HepG2 (cell line): ENCODE results near the gene DGCR2. TPM values are rescaled to one million over a fixed set of nuclear protein-coding genes. Genes with fewer than 3 reads are reported as not detected.

Experiments
- HNRNPUL1 ChIP-seq: fragments of 200-400 bp; formaldehyde crosslinking; IDR thresholded peaks from 2 replicates; pipeline ENCODE4 v1.6.1; 2017; ENCODE audit warnings: low read depth, mild to moderate bottlenecking, low read length, moderate library complexity
- KDM2A ChIP-seq: sonication (generic); formaldehyde crosslinking; IDR thresholded peaks from 2 replicates; pipeline ENCODE4 v1.4.0; 2020; ENCODE audit warnings: low read depth, missing genetic modification reagents, borderline replicate concordance
- ZNF138 ChIP-seq: sonication (generic); formaldehyde crosslinking; IDR thresholded peaks from 2 replicates; pipeline ENCODE4 v1.5.0; 2020; ENCODE audit warnings: mild to moderate bottlenecking, low read depth, missing genetic modification reagents
- ZNF350 ChIP-seq: sonication (generic); formaldehyde crosslinking; IDR thresholded peaks from 2 replicates; pipeline ENCODE4 v1.4.0; 2020; ENCODE audit warnings: mild to moderate bottlenecking, low read depth, missing genetic modification reagents, borderline replicate concordance
- ZNF567 ChIP-seq: sonication (generic); formaldehyde crosslinking; IDR thresholded peaks from 2 replicates; pipeline ENCODE4 v1.8.1; 2023; ENCODE audit warnings: mild to moderate bottlenecking, missing genetic modification reagents, borderline replicate concordance
- ZNF839 ChIP-seq: sonication (generic); formaldehyde crosslinking; IDR thresholded peaks from 2 replicates; pipeline ENCODE4 v1.4.0; 2020; ENCODE audit warnings: missing genetic modification reagents, mild to moderate bottlenecking, borderline replicate concordance
- polyA plus RNA-seq, 8 experiments: library from polyadenylated mRNA; depleted of rRNA in 3 of 8; stranded (reverse) in 7 of 8; unstranded in 1 of 8; fragments of >200 nt; fragmentation: Illumina TruSeq in 4 of 8; extraction: Trizol in 4 of 8; gene quantifications; 2 replicates each; pipeline versions ENCODE4 v1.2.1 to v1.2.3, GENCODE V29; 2011 to 2016; ENCODE audit warnings: low read depth in 4 of 8, missing spikeins in 1 of 8, mixed read lengths in 1 of 8; ENCODE audit not compliant: insufficient read depth in 1 of 8
- total RNA-seq, 5 experiments: library from RNA; depleted of rRNA; stranded (reverse); fragments of >200 nt; fragmentation: Illumina TruSeq; extraction: Trizol; gene quantifications; 2 replicates each; pipeline ENCODE4 v1.2.3, GENCODE V29; 2016; ENCODE audit warnings: low read depth in 1 of 5
- TF ChIP-seq, protein P1 (sequence below): sonication (generic); formaldehyde crosslinking; IDR thresholded peaks from 2 replicates; pipeline ENCODE4 v1.4.0; 2020; ENCODE audit warnings: missing genetic modification reagents, mild to moderate bottlenecking, borderline replicate concordance
- TF ChIP-seq, protein P2 (sequence below): sonication (generic); formaldehyde crosslinking; IDR thresholded peaks from 2 replicates; pipeline ENCODE4 v1.8.1; 2023; ENCODE audit warnings: missing genetic modification reagents, mild to moderate bottlenecking, borderline replicate concordance
- TF ChIP-seq, protein P3 (sequence below): sonication (generic); formaldehyde crosslinking; IDR thresholded peaks from 2 replicates; pipeline ENCODE4 v1.9.0; 2021; ENCODE audit warnings: missing genetic modification reagents, borderline replicate concordance
- TF ChIP-seq, protein P4 (sequence below): sonication (generic); formaldehyde crosslinking; conservative IDR thresholded peaks from 2 replicates; pipeline ENCODE4 v1.4.0; 2020; ENCODE audit warnings: missing genetic modification reagents

DGCR2 gene
- total and polyA plus RNA-seq, 2 of the 13 experiments (the other 11 are each of a cell fraction or from before 2014, with no cell fraction given) = 23.1 to 35.3 TPM

DNA sequence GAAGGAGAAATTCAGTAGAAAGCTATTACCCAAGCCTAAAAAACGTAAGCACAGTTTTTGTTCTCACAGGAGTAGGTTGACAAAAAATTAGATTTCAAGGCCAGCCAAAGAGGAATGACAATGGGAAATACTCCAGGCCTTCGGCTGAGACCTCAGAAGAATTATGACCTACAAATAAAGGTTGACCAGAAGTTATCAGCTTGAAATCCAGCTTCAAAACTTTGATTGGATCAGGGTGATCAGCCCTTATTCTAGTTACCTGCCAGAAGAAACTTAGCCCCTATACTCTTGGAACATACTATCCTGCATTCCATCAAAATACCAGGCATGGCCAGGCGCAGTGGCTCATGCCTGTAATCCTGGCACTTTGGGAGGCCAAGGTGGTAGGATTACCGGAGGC, 117.7 kb downstream of the DGCR2 start (continued):
- TF ChIP-seq, protein P1, sequence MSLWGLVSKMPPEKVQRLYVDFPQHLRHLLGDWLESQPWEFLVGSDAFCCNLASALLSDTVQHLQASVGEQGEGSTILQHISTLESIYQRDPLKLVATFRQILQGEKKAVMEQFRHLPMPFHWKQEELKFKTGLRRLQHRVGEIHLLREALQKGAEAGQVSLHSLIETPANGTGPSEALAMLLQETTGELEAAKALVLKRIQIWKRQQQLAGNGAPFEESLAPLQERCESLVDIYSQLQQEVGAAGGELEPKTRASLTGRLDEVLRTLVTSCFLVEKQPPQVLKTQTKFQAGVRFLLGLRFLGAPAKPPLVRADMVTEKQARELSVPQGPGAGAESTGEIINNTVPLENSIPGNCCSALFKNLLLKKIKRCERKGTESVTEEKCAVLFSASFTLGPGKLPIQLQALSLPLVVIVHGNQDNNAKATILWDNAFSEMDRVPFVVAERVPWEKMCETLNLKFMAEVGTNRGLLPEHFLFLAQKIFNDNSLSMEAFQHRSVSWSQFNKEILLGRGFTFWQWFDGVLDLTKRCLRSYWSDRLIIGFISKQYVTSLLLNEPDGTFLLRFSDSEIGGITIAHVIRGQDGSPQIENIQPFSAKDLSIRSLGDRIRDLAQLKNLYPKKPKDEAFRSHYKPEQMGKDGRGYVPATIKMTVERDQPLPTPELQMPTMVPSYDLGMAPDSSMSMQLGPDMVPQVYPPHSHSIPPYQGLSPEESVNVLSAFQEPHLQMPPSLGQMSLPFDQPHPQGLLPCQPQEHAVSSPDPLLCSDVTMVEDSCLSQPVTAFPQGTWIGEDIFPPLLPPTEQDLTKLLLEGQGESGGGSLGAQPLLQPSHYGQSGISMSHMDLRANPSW (CRISPR knock-in tag) = no peak
- no peak for TF ChIP-seq HNRNPUL1
- TF ChIP-seq ZNF138 (CRISPR knock-in tag) = no peak
- TF ChIP-seq KDM2A (CRISPR knock-in tag) = no peak
- TF ChIP-seq, protein P2, sequence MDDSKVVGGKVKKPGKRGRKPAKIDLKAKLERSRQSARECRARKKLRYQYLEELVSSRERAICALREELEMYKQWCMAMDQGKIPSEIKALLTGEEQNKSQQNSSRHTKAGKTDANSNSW = no peak
- no peak for TF ChIP-seq ZNF567
- TF ChIP-seq ZNF350 (CRISPR knock-in tag) = no peak
- TF ChIP-seq ZNF839 (CRISPR knock-in tag) = no peak
- TF ChIP-seq, protein P3, sequence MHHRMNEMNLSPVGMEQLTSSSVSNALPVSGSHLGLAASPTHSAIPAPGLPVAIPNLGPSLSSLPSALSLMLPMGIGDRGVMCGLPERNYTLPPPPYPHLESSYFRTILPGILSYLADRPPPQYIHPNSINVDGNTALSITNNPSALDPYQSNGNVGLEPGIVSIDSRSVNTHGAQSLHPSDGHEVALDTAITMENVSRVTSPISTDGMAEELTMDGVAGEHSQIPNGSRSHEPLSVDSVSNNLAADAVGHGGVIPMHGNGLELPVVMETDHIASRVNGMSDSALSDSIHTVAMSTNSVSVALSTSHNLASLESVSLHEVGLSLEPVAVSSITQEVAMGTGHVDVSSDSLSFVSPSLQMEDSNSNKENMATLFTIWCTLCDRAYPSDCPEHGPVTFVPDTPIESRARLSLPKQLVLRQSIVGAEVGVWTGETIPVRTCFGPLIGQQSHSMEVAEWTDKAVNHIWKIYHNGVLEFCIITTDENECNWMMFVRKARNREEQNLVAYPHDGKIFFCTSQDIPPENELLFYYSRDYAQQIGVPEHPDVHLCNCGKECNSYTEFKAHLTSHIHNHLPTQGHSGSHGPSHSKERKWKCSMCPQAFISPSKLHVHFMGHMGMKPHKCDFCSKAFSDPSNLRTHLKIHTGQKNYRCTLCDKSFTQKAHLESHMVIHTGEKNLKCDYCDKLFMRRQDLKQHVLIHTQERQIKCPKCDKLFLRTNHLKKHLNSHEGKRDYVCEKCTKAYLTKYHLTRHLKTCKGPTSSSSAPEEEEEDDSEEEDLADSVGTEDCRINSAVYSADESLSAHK = no peak
- TF ChIP-seq, protein P4, sequence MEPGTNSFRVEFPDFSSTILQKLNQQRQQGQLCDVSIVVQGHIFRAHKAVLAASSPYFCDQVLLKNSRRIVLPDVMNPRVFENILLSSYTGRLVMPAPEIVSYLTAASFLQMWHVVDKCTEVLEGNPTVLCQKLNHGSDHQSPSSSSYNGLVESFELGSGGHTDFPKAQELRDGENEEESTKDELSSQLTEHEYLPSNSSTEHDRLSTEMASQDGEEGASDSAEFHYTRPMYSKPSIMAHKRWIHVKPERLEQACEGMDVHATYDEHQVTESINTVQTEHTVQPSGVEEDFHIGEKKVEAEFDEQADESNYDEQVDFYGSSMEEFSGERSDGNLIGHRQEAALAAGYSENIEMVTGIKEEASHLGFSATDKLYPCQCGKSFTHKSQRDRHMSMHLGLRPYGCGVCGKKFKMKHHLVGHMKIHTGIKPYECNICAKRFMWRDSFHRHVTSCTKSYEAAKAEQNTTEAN = no peak
- TF ChIP-seq, all 625 proteins: peak for 0
